WTC11 (cell line): Measurements from ENCODE around the gene FAXDC2.

ENCODE experiments used
- ATF6 ChIP-seq: sonication (generic); formaldehyde crosslinking; IDR thresholded peaks from 2 replicates; pipeline ENCODE4 v1.8.1; 2023; ENCODE audit warnings: mild to moderate bottlenecking, missing genetic modification reagents
- CREB1 ChIP-seq: sonication (generic); formaldehyde crosslinking; IDR thresholded peaks from 2 replicates; pipeline ENCODE4 v1.8.0; 2023; ENCODE audit warnings: mild to moderate bottlenecking, missing genetic modification reagents
- CTCF ChIP-seq: fragments of 200-600 bp; IDR thresholded peaks from 2 replicates; pipeline ENCODE4 v1.8.0; 2022; ENCODE audit warnings: antibody characterized with exemption
- HMGA2 ChIP-seq: fragments of 250-450 bp; sonication (Bioruptor Pico); IDR thresholded peaks from 2 replicates; pipeline ENCODE4 v1.4.0; 2021; ENCODE audit warnings: mild to moderate bottlenecking, moderate library complexity
- IRF2 ChIP-seq: sonication (generic); formaldehyde crosslinking; IDR thresholded peaks from 2 replicates; pipeline ENCODE4 v1.8.0; 2022; ENCODE audit warnings: low read depth, missing genetic modification reagents, borderline replicate concordance
- JUN ChIP-seq: sonication (generic); formaldehyde crosslinking; IDR thresholded peaks from 2 replicates; pipeline ENCODE4 v1.8.0; 2023; ENCODE audit warnings: mild to moderate bottlenecking, missing genetic modification reagents
- NFATC4 ChIP-seq: fragments of 250-450 bp; sonication (Bioruptor Pico); IDR thresholded peaks from 2 replicates; pipeline ENCODE4 v1.9.0; 2021; ENCODE audit warnings: mild to moderate bottlenecking
- STAT6 ChIP-seq: sonication (generic); formaldehyde crosslinking; conservative IDR thresholded peaks from 2 replicates; pipeline ENCODE4 v1.8.1; 2023; ENCODE audit warnings: mild to moderate bottlenecking, low read depth, missing genetic modification reagents, moderate library complexity
- ZNF512 ChIP-seq: sonication (generic); formaldehyde crosslinking; IDR thresholded peaks from 2 replicates; pipeline ENCODE4 v1.8.1; 2022; ENCODE audit warnings: missing genetic modification reagents, borderline replicate concordance

GRCh38 chr5:154819546-154819945 lies 30.9 kb downstream of the FAXDC2 start:
- TF ChIP-seq CTCF (no peak), JUN (no peak), ZNF512 (CRISPR knock-in tag) (no peak), IRF2 (CRISPR knock-in tag) (no peak), NFATC4 (CRISPR knock-in tag) (no peak), CREB1 (CRISPR knock-in tag) (no peak), HMGA2 (no peak), STAT6 (CRISPR knock-in tag) (no peak), ATF6 (CRISPR knock-in tag) (no peak)
